ENCODE measurements around the gene CAMTA1. TPM values are rescaled to one million over a fixed set of nuclear protein-coding genes. Genes with fewer than 3 reads are reported as not detected.

CAMTA1 gene
- total RNA-seq, 1 experiment from 2014 or later: 69.5 TPM

DNA sequence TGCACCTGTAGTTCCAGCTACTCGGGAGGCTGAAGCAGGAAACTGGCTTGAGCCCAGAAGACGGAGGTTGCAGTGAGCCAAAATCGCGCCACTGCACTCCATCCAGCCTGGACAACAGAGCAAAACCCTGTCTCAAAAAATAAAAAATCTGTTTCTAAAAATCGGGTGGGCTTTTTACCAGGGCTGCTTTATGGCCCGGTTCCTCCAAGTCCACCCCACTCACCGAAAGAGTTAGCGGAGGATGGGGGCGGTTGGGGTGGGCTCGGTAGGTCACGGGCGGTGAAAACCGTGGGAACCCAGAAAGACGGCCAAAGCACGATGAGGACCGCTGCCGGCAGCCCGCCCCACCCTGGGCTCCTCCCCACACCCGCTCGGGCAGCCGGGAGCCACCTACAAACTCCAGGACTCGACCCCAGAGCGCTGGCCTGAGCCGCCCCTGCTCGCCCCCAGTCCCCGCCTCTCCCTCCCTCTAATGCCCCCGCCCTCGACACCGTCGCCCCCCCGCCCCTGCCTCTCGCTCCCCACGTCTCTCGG lies 998.0 kb downstream of the CAMTA1 start:
- ChIA-PET POLR2A (interaction anchor here (0.7 to 0.8 kb wide), 2 partner anchors 14 to 27 kb away, joined by 3 read pairs; no protein-coding TSS in a partner anchor), RAD21 (ENCODE audit: low non-redundant PET in 1 of 2, low total read pairs in 2 of 2, uncharacterized antibody in 2 of 2, unreplicated experiment in 2 of 2) (no interaction called here), CTCF (no interaction called here)
- H3K27ac ChIP-seq (ENCODE audit: low read depth, low read length): peak overlapping the region; percentile 26; the same call in 1 of the 2 replicates
- H3K9ac ChIP-seq (ENCODE audit: low read length): peak overlapping the region; percentile 55
- peak overlapping the region; percentile 76 for H3K4me2 ChIP-seq (ENCODE audit: low read length)
- H3K36me3 ChIP-seq (ENCODE audit: control insufficient read depth in 1 of 2, insufficient read depth in 2 of 2, low read length in 2 of 2): peaks cover under 1 to 11% of the 10 kb centered on the region in 2 experiments; a peak in 3 of 4 replicates
- no peak for TF ChIP-seq ZNF274 (IDR thresholded peaks at IDR 0.05; ENCODE audit: low read depth, low read length)
- no peak for TF ChIP-seq JUND (IDR thresholded peaks at IDR 0.05)
- no peak for TF ChIP-seq MAX (IDR thresholded peaks at IDR 0.05)
- no peak for TF ChIP-seq SRF (IDR thresholded peaks at IDR 0.05; ENCODE audit: low read depth)
- TF ChIP-seq SIN3A (IDR thresholded peaks at IDR 0.05; ENCODE audit: low read depth): no peak
- TF ChIP-seq ATF3 (IDR thresholded peaks at IDR 0.05): no peak
- TF ChIP-seq CBX3 (IDR thresholded peaks at IDR 0.05; ENCODE audit: low read depth): no peak
- no peak for TF ChIP-seq EZH2phosphoT487 (IDR thresholded peaks at IDR 0.05; ENCODE audit: borderline replicate concordance)
- no peak for TF ChIP-seq POLR2A (IDR thresholded peaks at IDR 0.05; ENCODE audit: borderline replicate concordance, extremely low read depth, insufficient read depth, insufficient read length)
- H3K79me2 ChIP-seq (ENCODE audit: insufficient read depth, low read length): no peaks in the 10 kb centered on the region
- intact Hi-C loops (cut with micrococcal nuclease): loop anchor here (5.0 kb wide), 1 partner anchor 179 kb away; the partner anchor contains the start of gene PARK7
- H3K27me3 ChIP-seq (ENCODE audit: insufficient read depth, low read length): no peaks in the 10 kb centered on the region
- peak; percentile 61 for ATAC-seq
- H3K4me1 ChIP-seq (ENCODE audit: control insufficient read depth in 1 of 2, insufficient read depth in 2 of 2, low read length in 2 of 2): peaks cover 0 to 13% of the 10 kb centered on the region in 2 experiments; a peak in 3 of 4 replicates
- H4K20me1 ChIP-seq (ENCODE audit: insufficient read depth): no peaks in the 10 kb centered on the region
- H3K9me3 ChIP-seq (ENCODE audit: control insufficient read depth in 1 of 2, insufficient read depth in 1 of 2, low read depth in 1 of 2, low read length in 2 of 2): no peaks in the 10 kb centered on the region
- BruUV-seq (replicated peaks): TSS peak; percentile 86
- H3K4me3 ChIP-seq (replicated peaks in 1 of 2; ENCODE audit: low read depth in 1 of 2, low read length in 2 of 2): peak overlapping the region; percentile 38 to 46
- DNase-seq (ENCODE audit: low read depth, low spot score): no peak
- no peaks in the 10 kb centered on the region for H3K9me2 ChIP-seq (ENCODE audit: insufficient read depth)
- H2AFZ ChIP-seq (ENCODE audit: low read depth, low read length, poor library complexity, severe bottlenecking): no peak overlapping the region

All from HCT116 (cell line).